ENCODE data around the gene PDE4D.

DNA sequence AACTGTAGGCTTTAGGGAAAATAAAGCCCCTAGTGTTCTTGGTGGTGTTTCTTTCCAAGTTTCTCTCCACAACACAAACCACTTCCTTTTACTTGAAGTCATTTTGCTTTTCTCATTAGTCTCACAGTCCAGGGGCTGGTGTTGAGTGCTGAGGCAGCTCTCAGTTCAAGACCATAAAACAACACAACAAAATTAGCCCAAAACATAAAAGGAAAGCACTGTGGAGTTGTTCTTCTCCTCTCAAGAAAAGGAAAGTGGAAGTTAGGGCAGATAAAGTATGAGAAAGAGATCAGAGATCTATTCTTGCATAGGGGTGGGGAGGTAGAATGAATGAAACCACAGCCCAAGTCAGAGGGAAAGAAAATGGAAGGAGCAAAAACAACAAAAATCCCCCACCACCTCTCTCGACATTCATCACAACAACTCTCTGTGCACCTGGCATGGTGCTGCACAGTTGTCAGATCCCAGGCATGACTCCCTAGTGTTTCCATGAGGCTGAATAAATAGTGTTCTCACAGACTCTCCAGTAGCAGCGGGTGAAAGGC is 740.8 kb downstream of the PDE4D start:
- TF ChIP-seq, protein P1, sequence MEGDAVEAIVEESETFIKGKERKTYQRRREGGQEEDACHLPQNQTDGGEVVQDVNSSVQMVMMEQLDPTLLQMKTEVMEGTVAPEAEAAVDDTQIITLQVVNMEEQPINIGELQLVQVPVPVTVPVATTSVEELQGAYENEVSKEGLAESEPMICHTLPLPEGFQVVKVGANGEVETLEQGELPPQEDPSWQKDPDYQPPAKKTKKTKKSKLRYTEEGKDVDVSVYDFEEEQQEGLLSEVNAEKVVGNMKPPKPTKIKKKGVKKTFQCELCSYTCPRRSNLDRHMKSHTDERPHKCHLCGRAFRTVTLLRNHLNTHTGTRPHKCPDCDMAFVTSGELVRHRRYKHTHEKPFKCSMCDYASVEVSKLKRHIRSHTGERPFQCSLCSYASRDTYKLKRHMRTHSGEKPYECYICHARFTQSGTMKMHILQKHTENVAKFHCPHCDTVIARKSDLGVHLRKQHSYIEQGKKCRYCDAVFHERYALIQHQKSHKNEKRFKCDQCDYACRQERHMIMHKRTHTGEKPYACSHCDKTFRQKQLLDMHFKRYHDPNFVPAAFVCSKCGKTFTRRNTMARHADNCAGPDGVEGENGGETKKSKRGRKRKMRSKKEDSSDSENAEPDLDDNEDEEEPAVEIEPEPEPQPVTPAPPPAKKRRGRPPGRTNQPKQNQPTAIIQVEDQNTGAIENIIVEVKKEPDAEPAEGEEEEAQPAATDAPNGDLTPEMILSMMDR (IDR thresholded peaks at IDR 0.05; ENCODE audit: insufficient read depth, low read depth, low read length) = no peak
- no peak for TF ChIP-seq EZH2 (IDR thresholded peaks at IDR 0.05; ENCODE audit: insufficient read depth, low read length)

All from astrocyte (in vitro differentiated cells and primary cell).